ENCODE data around the gene ID4.
A peak's percentile ranks its signal among the peaks of the same experiment; 100 is the strongest.

ID4 gene

GRCh38 chr6:19811397-19812079 lies 25.6 kb upstream of the ID4 start:
- no peak overlapping the region for H3K4me3 ChIP-seq (replicated peaks; ENCODE audit: low read depth, low read length)
- TF ChIP-seq, protein P1, sequence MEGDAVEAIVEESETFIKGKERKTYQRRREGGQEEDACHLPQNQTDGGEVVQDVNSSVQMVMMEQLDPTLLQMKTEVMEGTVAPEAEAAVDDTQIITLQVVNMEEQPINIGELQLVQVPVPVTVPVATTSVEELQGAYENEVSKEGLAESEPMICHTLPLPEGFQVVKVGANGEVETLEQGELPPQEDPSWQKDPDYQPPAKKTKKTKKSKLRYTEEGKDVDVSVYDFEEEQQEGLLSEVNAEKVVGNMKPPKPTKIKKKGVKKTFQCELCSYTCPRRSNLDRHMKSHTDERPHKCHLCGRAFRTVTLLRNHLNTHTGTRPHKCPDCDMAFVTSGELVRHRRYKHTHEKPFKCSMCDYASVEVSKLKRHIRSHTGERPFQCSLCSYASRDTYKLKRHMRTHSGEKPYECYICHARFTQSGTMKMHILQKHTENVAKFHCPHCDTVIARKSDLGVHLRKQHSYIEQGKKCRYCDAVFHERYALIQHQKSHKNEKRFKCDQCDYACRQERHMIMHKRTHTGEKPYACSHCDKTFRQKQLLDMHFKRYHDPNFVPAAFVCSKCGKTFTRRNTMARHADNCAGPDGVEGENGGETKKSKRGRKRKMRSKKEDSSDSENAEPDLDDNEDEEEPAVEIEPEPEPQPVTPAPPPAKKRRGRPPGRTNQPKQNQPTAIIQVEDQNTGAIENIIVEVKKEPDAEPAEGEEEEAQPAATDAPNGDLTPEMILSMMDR (IDR thresholded peaks at IDR 0.05; ENCODE audit: low read depth, low read length, missing control alignments) = no peak

GRCh38 chr6:19812512-19813119 lies 24.6 kb upstream of the ID4 start:
- DNase-seq (ENCODE audit: extremely low read depth, low read depth) = no peak
- TF ChIP-seq, protein P1 (IDR thresholded peaks at IDR 0.05; ENCODE audit: low read depth, low read length, missing control alignments) = peak; percentile 65

More at GRCh38 chr6:19811397-19812079, 25.6 kb upstream of the ID4 start:
- DNase-seq (ENCODE audit: extremely low read depth, low read depth) = no peak

GRCh38 chr6:19818805-19819204 lies 18.4 kb upstream of the ID4 start:
- no peak for DNase-seq (ENCODE audit: extremely low read depth, low read depth)
- H3K4me3 ChIP-seq (replicated peaks; ENCODE audit: low read depth, low read length) = no peak overlapping the region
- TF ChIP-seq, protein P1 (IDR thresholded peaks at IDR 0.05; ENCODE audit: low read depth, low read length, missing control alignments) = no peak

More at GRCh38 chr6:19812512-19813119, 24.6 kb upstream of the ID4 start:
- no peak overlapping the region for H3K4me3 ChIP-seq (replicated peaks; ENCODE audit: low read depth, low read length)

GRCh38 chr6:19824058-19824807 lies 12.9 kb upstream of the ID4 start:
- DNase-seq (ENCODE audit: extremely low read depth, low read depth) = no peak
- H3K4me3 ChIP-seq (replicated peaks; ENCODE audit: low read depth, low read length) = no peak overlapping the region
- TF ChIP-seq, protein P1 (IDR thresholded peaks at IDR 0.05; ENCODE audit: low read depth, low read length, missing control alignments) = no peak

GRCh38 chr6:19827247-19827646 lies 9.9 kb upstream of the ID4 start:
- DNase-seq (ENCODE audit: extremely low read depth, low read depth) = no peak
- no peak overlapping the region for H3K4me3 ChIP-seq (replicated peaks; ENCODE audit: low read depth, low read length)
- TF ChIP-seq, protein P1 (IDR thresholded peaks at IDR 0.05; ENCODE audit: low read depth, low read length, missing control alignments) = no peak

DNA sequence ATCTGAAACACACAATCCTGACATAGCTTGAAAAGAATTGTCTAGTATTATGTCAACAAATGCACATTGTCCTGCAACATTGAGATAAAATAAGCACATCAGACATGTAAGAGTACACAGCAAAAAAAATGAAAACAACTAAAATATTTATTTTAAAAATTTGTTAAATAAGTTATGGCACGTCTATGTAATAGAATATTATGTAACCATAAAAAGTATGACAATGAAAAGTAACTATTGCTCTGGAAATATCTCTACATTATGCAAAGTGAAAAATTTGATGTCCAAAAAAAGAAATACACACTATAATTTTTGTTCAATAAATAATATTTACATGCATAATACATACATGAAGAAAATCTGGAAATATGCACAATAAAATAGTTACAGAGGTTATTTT lies 9.3 kb upstream of the ID4 start:
- TF ChIP-seq, protein P1 (IDR thresholded peaks at IDR 0.05; ENCODE audit: low read depth, low read length, missing control alignments) = no peak
- no peak for DNase-seq (ENCODE audit: extremely low read depth, low read depth)
- H3K4me3 ChIP-seq (replicated peaks; ENCODE audit: low read depth, low read length) = no peak overlapping the region
